ENCODE data around the gene MSX2.

GRCh38 chr5:174723979-174724483 lies 351 bp upstream of the MSX2 start:
- TF ChIP-seq POLR2A (IDR thresholded peaks at IDR 0.05; ENCODE audit: low read depth, low read length) (no peak), TAF1 (IDR thresholded peaks at IDR 0.05; ENCODE audit: borderline replicate concordance, low read depth, low read length) (no peak), POLR2AphosphoS5 (IDR thresholded peaks at IDR 0.05; ENCODE audit: low read depth, low read length) (no peak)

Measured in GM12892 (cell line).